SK-N-MC (cell line): Measurements from ENCODE around the gene MACROD2.

Experiments
- DNase-seq: peaks from one replicate; pipeline ENCODE4 v3.0.0-alpha.2; 2011; ENCODE audit warnings: low read depth, low spot score
- H3K27ac ChIP-seq: fragments of 200-600 bp; sonication (generic); 2 replicates; pipeline ENCODE4 v1.5.1; 2016; ENCODE audit warnings: mixed run types
- H3K36me3 ChIP-seq: fragments of 200-600 bp; sonication (generic); 2 replicates; pipeline ENCODE4 v1.6.1; 2017; ENCODE audit warnings: antibody characterized with exemption, low read length, mixed read lengths; ENCODE audit not compliant: insufficient read depth
- H3K4me3 ChIP-seq: fragments of 200-600 bp; sonication (generic); 2 replicates; pipeline ENCODE4 v1.5.1; 2016
- H3K9ac ChIP-seq: fragments of 200-600 bp; sonication (generic); 2 replicates; pipeline ENCODE4 v1.8.0; 2017; ENCODE audit warnings: mixed run types, mixed read lengths; ENCODE audit not compliant: insufficient read length
- H3K9me3 ChIP-seq: fragments of 200-600 bp; sonication (generic); 2 replicates; pipeline ENCODE4 v1.6.1; 2017; ENCODE audit warnings: low read depth, mild to moderate bottlenecking, antibody characterized with exemption, low read length, moderate library complexity, mixed read lengths
- EZH2 ChIP-seq: fragments of 200-600 bp; sonication (generic); IDR thresholded peaks from one replicate; pipeline ENCODE4 v1.6.1; 2017; ENCODE audit warnings: antibody characterized with exemption
- FOXP2 ChIP-seq: optimal IDR thresholded peaks from 2 replicates; pipeline ENCODE3; 2011; ENCODE audit warnings: mild to moderate bottlenecking, moderate library complexity; ENCODE audit not compliant: insufficient read depth; ENCODE audit errors: extremely low read length, control extremely low read depth
- POLR2AphosphoS5 ChIP-seq: IDR thresholded peaks from 2 replicates; pipeline ENCODE4 v1.6.1; 2012; ENCODE audit warnings: mild to moderate bottlenecking, low read depth, low read length, borderline replicate concordance

Gene MACROD2

DNA sequence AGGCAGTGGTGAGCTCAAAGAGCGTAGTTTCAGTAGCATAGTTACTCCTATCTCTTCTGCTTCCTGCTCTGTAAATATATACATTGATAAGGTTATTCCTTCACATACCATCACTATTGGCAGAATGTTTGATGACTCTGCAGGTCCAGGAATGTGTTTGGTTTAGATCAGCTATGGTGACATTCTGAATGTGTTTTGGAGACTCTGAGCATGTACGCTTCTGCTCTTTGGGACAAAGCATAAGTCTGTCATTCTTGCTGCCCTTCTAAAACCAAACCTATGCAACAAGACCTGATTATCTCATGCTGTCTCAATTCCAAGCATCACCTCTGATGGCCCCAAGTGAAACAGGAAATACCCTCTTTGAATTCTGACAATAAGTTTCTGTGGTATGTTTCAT lies 1503.6 kb downstream of the MACROD2 start:
- H3K9ac ChIP-seq, result no peak overlapping the region
- no peak for DNase-seq
- no peak for TF ChIP-seq EZH2
- no peak for TF ChIP-seq FOXP2
- no peak for TF ChIP-seq POLR2AphosphoS5
- no peak overlapping the region for H3K4me3 ChIP-seq
- H3K9me3 ChIP-seq, result no peaks in the 10 kb centered on the region
- H3K36me3 ChIP-seq, result no peaks in the 10 kb centered on the region
- no peak overlapping the region for H3K27ac ChIP-seq

- no peak overlapping the region for H3K9ac ChIP-seq
- no peaks in the 10 kb centered on the region for H3K9me3 ChIP-seq
- DNase-seq, result no peak
- TF ChIP-seq FOXP2, result no peak
- no peak for TF ChIP-seq POLR2AphosphoS5
- TF ChIP-seq EZH2, result no peak
- no peaks in the 10 kb centered on the region for H3K36me3 ChIP-seq
- no peak overlapping the region for H3K27ac ChIP-seq
- no peak overlapping the region for H3K4me3 ChIP-seq
Observed at GRCh38 chr20:15506311-15506710, 1511.0 kb downstream of the MACROD2 start.

- TF ChIP-seq POLR2AphosphoS5, result no peak
- TF ChIP-seq EZH2, result no peak
- TF ChIP-seq FOXP2, result no peak
- Histone ChIP-seq H3K27ac (no peak overlapping the region), H3K36me3 (no peaks in the 10 kb centered on the region), H3K9me3 (no peaks in the 10 kb centered on the region), H3K9ac (no peak overlapping the region), H3K4me3 (no peak overlapping the region)
- DNase-seq, result no peak
Observed at GRCh38 chr20:15507151-15507550, 1511.8 kb downstream of the MACROD2 start.

DNA sequence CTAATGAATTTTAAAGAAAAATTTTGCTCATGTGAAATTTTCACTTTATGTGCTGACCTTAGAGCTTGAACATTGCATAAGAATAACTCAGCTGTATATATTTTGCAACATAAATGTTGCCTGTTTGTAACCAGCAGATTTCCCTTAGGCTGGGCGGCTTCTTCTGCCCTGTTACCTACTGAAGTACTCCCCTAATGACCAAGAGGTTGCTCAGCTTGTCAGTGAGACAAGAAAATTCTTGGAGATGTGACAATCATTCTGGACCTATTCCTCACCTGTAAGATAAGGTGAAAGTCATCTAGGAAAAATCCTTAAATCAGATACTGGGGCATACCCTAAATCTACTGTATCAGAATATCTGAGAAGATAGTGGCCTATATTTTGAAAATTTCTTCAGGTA lies 1516.2 kb downstream of the MACROD2 start:
- Histone ChIP-seq H3K36me3 (no peaks in the 10 kb centered on the region), H3K27ac (no peak overlapping the region), H3K4me3 (no peak overlapping the region), H3K9ac (no peak overlapping the region), H3K9me3 (no peaks in the 10 kb centered on the region)
- TF ChIP-seq EZH2 (no peak), POLR2AphosphoS5 (no peak), FOXP2 (no peak)
- DNase-seq, result no peak

GRCh38 chr20:15512916-15513315 lies 1517.6 kb downstream of the MACROD2 start:
- H3K4me3 ChIP-seq, result peak overlapping the region; percentile 65
- DNase-seq, result peak; percentile 69
- no peaks in the 10 kb centered on the region for H3K9me3 ChIP-seq
- peak overlapping the region; percentile 85 for H3K27ac ChIP-seq
- TF ChIP-seq FOXP2 (no peak), POLR2AphosphoS5 (peak; percentile 60; the same call in 1 of the 2 replicates), EZH2 (no peak)
- H3K36me3 ChIP-seq, result no peaks in the 10 kb centered on the region
- H3K9ac ChIP-seq, result no peak overlapping the region

GRCh38 chr20:15515691-15516090 lies 1520.4 kb downstream of the MACROD2 start:
- TF ChIP-seq POLR2AphosphoS5 (no peak), FOXP2 (no peak), EZH2 (no peak)

DNA sequence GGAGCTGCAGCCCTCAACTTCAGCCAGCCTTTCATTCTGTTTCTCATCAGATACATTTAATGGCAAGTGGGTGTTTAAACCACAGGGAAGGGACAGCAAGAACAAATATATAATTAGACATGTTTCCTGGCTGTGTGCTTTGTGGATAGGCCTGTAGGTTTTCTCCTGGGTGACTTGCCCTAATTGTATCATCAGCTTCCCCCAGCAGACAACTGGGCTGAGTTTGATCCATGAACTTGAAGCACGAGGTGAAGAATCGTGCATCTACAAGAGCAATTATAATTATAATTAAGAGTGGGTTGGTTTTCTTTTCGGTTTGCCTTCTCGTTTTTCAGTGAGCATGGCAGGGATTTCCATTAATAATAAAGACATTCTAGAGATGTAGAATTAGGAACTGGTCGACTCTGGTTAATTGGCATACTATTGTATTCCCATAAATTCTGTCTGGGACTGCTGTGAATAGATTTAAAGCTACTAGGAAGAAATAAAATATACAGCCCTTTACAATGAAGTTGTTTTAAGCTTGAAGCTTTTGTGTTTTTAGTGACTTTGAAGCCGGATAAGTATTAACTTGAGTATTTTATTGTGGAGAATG lies 1525.7 kb downstream of the MACROD2 start:
- Histone ChIP-seq H3K9ac (no peak overlapping the region), H3K9me3 (no peaks in the 10 kb centered on the region), H3K36me3 (no peaks in the 10 kb centered on the region; the same call in 1 of the 2 replicates), H3K27ac (no peak overlapping the region), H3K4me3 (no peak overlapping the region)
- no peak for DNase-seq
- TF ChIP-seq EZH2, result no peak
- TF ChIP-seq FOXP2, result no peak
- no peak for TF ChIP-seq POLR2AphosphoS5

More at GRCh38 chr20:15515691-15516090, 1520.4 kb downstream of the MACROD2 start:
- no peaks in the 10 kb centered on the region for H3K36me3 ChIP-seq
- DNase-seq, result no peak
- H3K27ac ChIP-seq, result no peak overlapping the region
- H3K9ac ChIP-seq, result no peak overlapping the region
- no peak overlapping the region for H3K4me3 ChIP-seq
- H3K9me3 ChIP-seq, result no peaks in the 10 kb centered on the region

DNA sequence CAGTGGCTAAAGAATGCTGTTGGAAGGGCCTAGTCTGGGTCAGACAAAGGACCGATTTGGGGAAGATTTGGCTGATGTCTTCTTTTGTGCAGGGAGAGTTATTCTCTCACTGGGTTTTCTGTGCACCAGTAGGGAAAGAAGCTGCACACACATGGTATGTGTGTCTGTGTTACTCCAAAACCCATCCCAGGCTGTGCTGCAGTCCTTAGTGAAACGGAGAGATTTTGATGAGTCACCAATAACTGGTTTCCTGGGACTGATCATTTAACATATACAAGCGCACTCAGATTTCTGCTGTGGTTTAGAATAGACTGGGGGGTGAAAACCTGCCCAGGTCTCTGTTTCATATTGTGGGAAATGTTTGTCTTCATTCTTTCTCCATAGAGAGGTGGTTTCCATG lies 1528.1 kb downstream of the MACROD2 start:
- DNase-seq, result no peak
- Histone ChIP-seq H3K9ac (peak overlapping the region; percentile 52), H3K36me3 (no peaks in the 10 kb centered on the region; the same call in 1 of the 2 replicates), H3K4me3 (0 out of 2 replicates have a peak overlapping the region, but pooled peaks have one; percentile 29), H3K27ac (peak overlapping the region; percentile 80), H3K9me3 (no peaks in the 10 kb centered on the region)
- TF ChIP-seq POLR2AphosphoS5 (no peak), FOXP2 (no peak), EZH2 (no peak)

- DNase-seq, result no peak
- H3K9me3 ChIP-seq, result no peaks in the 10 kb centered on the region
- H3K9ac ChIP-seq, result no peak overlapping the region
- no peak overlapping the region for H3K27ac ChIP-seq
- H3K36me3 ChIP-seq, result no peaks in the 10 kb centered on the region
- no peak overlapping the region for H3K4me3 ChIP-seq
- no peak for TF ChIP-seq POLR2AphosphoS5
- TF ChIP-seq FOXP2, result no peak
- TF ChIP-seq EZH2, result no peak
Observed at GRCh38 chr20:15528391-15529111, 1533.2 kb downstream of the MACROD2 start.
